H9 (cell line): Measurements from ENCODE around the gene CKS1B. TPM values are rescaled to one million over a fixed set of nuclear protein-coding genes. Genes with fewer than 3 reads are reported as not detected.

Experiments
- DNase-seq: peaks from one replicate; pipeline ENCODE4 v3.0.0-alpha.2; 2017
- H2AFZ ChIP-seq: one replicate; pipeline ENCODE4 v1.6.1; 2013; ENCODE audit warnings: mild to moderate bottlenecking, low read length, control low read depth, moderate library complexity
- H2AK5ac ChIP-seq: 2 replicates; pipeline ENCODE4 v1.6.1; 2013; ENCODE audit warnings: low read length, control low read depth, mixed read lengths; ENCODE audit not compliant: insufficient read length
- H2BK120ac ChIP-seq: one replicate; pipeline ENCODE4 v1.6.1; 2013; ENCODE audit warnings: low read depth, mild to moderate bottlenecking, low read length, control low read depth, inconsistent platforms; ENCODE audit not compliant: poor library complexity, severe bottlenecking
- H2BK12ac ChIP-seq: 2 replicates; pipeline ENCODE4 v1.6.1; 2013; ENCODE audit warnings: low read length, control low read depth, mixed read lengths, low read depth; ENCODE audit not compliant: insufficient read length
- H2BK15ac ChIP-seq: 2 replicates; pipeline ENCODE4 v1.6.1; 2013; ENCODE audit warnings: low read depth, low read length, control low read depth
- H2BK20ac ChIP-seq: one replicate; pipeline ENCODE4 v1.6.1; 2013; ENCODE audit warnings: low read depth, mild to moderate bottlenecking, low read length, control low read depth, inconsistent platforms; ENCODE audit not compliant: poor library complexity, severe bottlenecking
- H2BK5ac ChIP-seq: 2 replicates; pipeline ENCODE4 v1.6.1; 2013; ENCODE audit warnings: low read length, control low read depth, mixed read lengths; ENCODE audit not compliant: insufficient read length
- H3K14ac ChIP-seq: 2 replicates; pipeline ENCODE4 v1.6.1; 2013; ENCODE audit warnings: low read length, control low read depth; ENCODE audit not compliant: insufficient read depth
- H3K18ac ChIP-seq: 2 replicates; pipeline ENCODE4 v1.6.1; 2013; ENCODE audit warnings: low read depth, mild to moderate bottlenecking, mixed read lengths, low read length, control low read depth; ENCODE audit not compliant: insufficient read length
- H3K23ac ChIP-seq: 2 replicates; pipeline ENCODE4 v1.6.1; 2013; ENCODE audit warnings: low read length, control low read depth, mixed read lengths, low read depth; ENCODE audit not compliant: insufficient read length
- H3K23me2 ChIP-seq: 2 replicates; pipeline ENCODE4 v1.6.1; 2013; ENCODE audit warnings: low read depth, mild to moderate bottlenecking, mixed read lengths, low read length, control low read depth; ENCODE audit not compliant: insufficient read length, poor library complexity, severe bottlenecking
- H3K27ac ChIP-seq: 2 replicates; pipeline ENCODE4 v1.5.1; 2013; ENCODE audit warnings: low read length, control low read depth, mixed read lengths, low read depth; ENCODE audit not compliant: insufficient read length
- H3K27me3 ChIP-seq: 2 replicates; pipeline ENCODE4 v1.6.1; 2013; ENCODE audit warnings: low read length, control low read depth, inconsistent platforms; ENCODE audit not compliant: insufficient read depth
- H3K4ac ChIP-seq: 2 replicates; pipeline ENCODE4 v1.6.1; 2013; ENCODE audit warnings: low read depth, mild to moderate bottlenecking, control low read depth, inconsistent platforms, low read length, moderate library complexity
- H3K4me1 ChIP-seq: 2 replicates; pipeline ENCODE4 v1.6.1; 2013; ENCODE audit warnings: low read length, control low read depth, inconsistent platforms; ENCODE audit not compliant: insufficient read depth
- H3K4me2 ChIP-seq: 2 replicates; pipeline ENCODE4 v1.6.1; 2013; ENCODE audit warnings: low read length, control low read depth, mixed read lengths; ENCODE audit not compliant: insufficient read length, insufficient read depth
- H3K56ac ChIP-seq: 2 replicates; pipeline ENCODE4 v1.6.1; 2013; ENCODE audit warnings: low read depth, mild to moderate bottlenecking, mixed read lengths, low read length, control low read depth; ENCODE audit not compliant: insufficient read length
- H3K79me1 ChIP-seq: 2 replicates; pipeline ENCODE4 v1.6.1; 2013; ENCODE audit warnings: low read depth, mild to moderate bottlenecking, moderate library complexity, low read length, control low read depth, inconsistent platforms; ENCODE audit not compliant: insufficient read depth, poor library complexity, severe bottlenecking
- H3K79me2 ChIP-seq: 2 replicates; pipeline ENCODE4 v1.6.1; 2013; ENCODE audit warnings: low read length, control low read depth, inconsistent platforms; ENCODE audit not compliant: insufficient read depth
- H3K9ac ChIP-seq: 2 replicates; pipeline ENCODE4 v1.6.1; 2013; ENCODE audit warnings: low read length, control low read depth, mixed read lengths; ENCODE audit not compliant: insufficient read length; ENCODE audit errors: extremely low read depth
- H3K9me3 ChIP-seq: one replicate; pipeline ENCODE4 v1.6.1; 2013; ENCODE audit warnings: low read depth, low read length, inconsistent platforms; ENCODE audit not compliant: control insufficient read depth
- H3T11ph ChIP-seq: one replicate; pipeline ENCODE4 v1.6.1; 2013; ENCODE audit warnings: mild to moderate bottlenecking, low read length, control low read depth, inconsistent platforms
- H4K20me1 ChIP-seq: one replicate; pipeline ENCODE4 v1.6.1; 2013; ENCODE audit not compliant: control insufficient read depth, insufficient read length, insufficient read depth
- H4K5ac ChIP-seq: 2 replicates; pipeline ENCODE4 v1.6.1; 2013; ENCODE audit warnings: low read depth, mild to moderate bottlenecking, mixed read lengths, low read length, control low read depth; ENCODE audit not compliant: insufficient read length
- H4K8ac ChIP-seq: replicated peaks from 2 replicates; pipeline ENCODE4 v1.6.1; 2013; ENCODE audit warnings: low read length, control low read depth, mixed read lengths, low read depth; ENCODE audit not compliant: insufficient read length
- H4K91ac ChIP-seq: 2 replicates; pipeline ENCODE4 v1.6.1; 2013; ENCODE audit warnings: low read depth, mild to moderate bottlenecking, moderate library complexity, mixed read lengths, low read length, control low read depth; ENCODE audit not compliant: insufficient read length
- H3K27ac Mint-ChIP-seq, 3 experiments: 2 replicates in 2 of 3; 3 replicates in 1 of 3; pipeline ENCODE4 v1.8.0; 2020 to 2021; ENCODE audit warnings: mixed read lengths in 3 of 3, mild to moderate bottlenecking in 1 of 3, moderate library complexity in 1 of 3
- H3K27me3 Mint-ChIP-seq: 2 replicates; pipeline ENCODE4 v1.8.0; 2021; ENCODE audit warnings: low read depth, mild to moderate bottlenecking, moderate library complexity, mixed read lengths
- H3K36me3 Mint-ChIP-seq, 3 experiments: 2 replicates in 2 of 3; 3 replicates in 1 of 3; pipeline ENCODE4 v1.8.0; 2020 to 2021; ENCODE audit warnings: low read depth in 3 of 3, mixed read lengths in 3 of 3; ENCODE audit not compliant: insufficient read depth in 1 of 3
- H3K4me1 Mint-ChIP-seq, 2 experiments: 2 replicates each; pipeline ENCODE4 v1.8.0; 2020; ENCODE audit warnings: mixed read lengths in 2 of 2
- H3K4me3 Mint-ChIP-seq, 2 experiments: 2 replicates in 1 of 2; 3 replicates in 1 of 2; pipeline ENCODE4 v1.8.0; 2020 to 2021; ENCODE audit warnings: mild to moderate bottlenecking in 2 of 2, mixed read lengths in 2 of 2, moderate library complexity in 1 of 2
- H3K9me3 Mint-ChIP-seq, 2 experiments: 2 replicates in 1 of 2; 3 replicates in 1 of 2; pipeline ENCODE4 v1.8.0; 2020; ENCODE audit warnings: mild to moderate bottlenecking in 2 of 2, mixed read lengths in 2 of 2, moderate library complexity in 1 of 2
- CTCF ChIP-seq: fragments of 200-600 bp; sonication (generic); conservative IDR thresholded peaks from 3 replicates; pipeline ENCODE4 v1.8.0; 2021; ENCODE audit warnings: antibody characterized with exemption, mild to moderate bottlenecking
- WGBS: extraction: QIAGEN DNeasy Blood & Tissue Kit; methylation state at CpG from one replicate; pipeline ENCODE4 v1.1.7; 2013; ENCODE audit warnings: missing lambda C conversion rate, low lambda C conversion rate, mixed read lengths; ENCODE audit not compliant: insufficient read length; ENCODE audit errors: extremely low coverage; 5-methylcytosine and 5-hydroxymethylcytosine counted together
- total RNA-seq: library from RNA; stranded (reverse); gene quantifications from 2 replicates; pipeline ENCODE4 v1.2.1, GENCODE V29; 2021

The CKS1B gene
- total RNA-seq, 1 experiment from 2014 or later = 279 TPM

GRCh38 chr1:154982897-154983648, 8.6 kb downstream of the CKS1B start, which contains the start of gene FLAD1:
Gene FLAD1 (plus strand): TSS chr1:154983344. CDS start chr1:154983695, 351 bp downstream.
- Mint-ChIP-seq H3K4me3 (no peak within 1 kb of the TSS), H3K27me3 (no peaks in the 10 kb centered on the region), H3K27ac (no peak within 1 kb of the TSS), H3K36me3 (peaks cover 36 to 61% (median 52%) of the 10 kb centered on the region in 3 experiments), H3K4me1 (peaks cover 5 to 8% of the 10 kb centered on the region in 2 experiments; a peak in 3 of 4 replicates), H3K9me3 (no peaks in the 10 kb centered on the region)
- no CpG with 5 or more reads among the region's 26 CpGs for WGBS
- Histone ChIP-seq H3K9ac (peak within 1 kb of the TSS; percentile 97), H2BK20ac (no peak within 1 kb of the TSS), H3K23me2 (peaks cover 8% of the 10 kb centered on the region), H2AK5ac (no peak within 1 kb of the TSS), H4K20me1 (no peaks in the 10 kb centered on the region), H3K18ac (peak within 1 kb of the TSS; percentile 63), H2BK12ac (no peak within 1 kb of the TSS), H3K79me2 (peaks cover 9% of the 10 kb centered on the region; the same call in 1 of the 2 replicates), H3K27ac (peak within 1 kb of the TSS; percentile 91), H3K4me2 (peak within 1 kb of the TSS; percentile 86), H3K14ac (peak within 1 kb of the TSS; percentile 72), H4K8ac (no peak within 1 kb of the TSS), H3K9me3 (no peaks in the 10 kb centered on the region), H4K91ac (no peak within 1 kb of the TSS), H3K56ac (no peak within 1 kb of the TSS), H3K23ac (no peak within 1 kb of the TSS), H3K27me3 (no peaks in the 10 kb centered on the region), H2BK120ac (no peak within 1 kb of the TSS), H3K4ac (no peak within 1 kb of the TSS), H3K79me1 (peaks cover 2% of the 10 kb centered on the region), H4K5ac (no peak within 1 kb of the TSS), H3T11ph (no peak within 1 kb of the TSS), H2BK15ac (no peak within 1 kb of the TSS), H3K4me1 (no peaks in the 10 kb centered on the region), H2AFZ (no peak within 1 kb of the TSS), H2BK5ac (no peak within 1 kb of the TSS)
- no peak for TF ChIP-seq CTCF
- DNase-seq = peak; percentile 100
